Activated T-helper 1 cell treated with anti-CD3 and anti-CD28 coated beads, Interleukin-2, amount 50 U/mL, for 16 hours (primary cell): ENCODE results near the gene XKR8.

Experiments
- DNase-seq, 2 donors: peaks; one replicate each; pipeline ENCODE4 v3.0.0-alpha.2; 2020; ENCODE audit warnings: low read depth in 1 of 2, low spot score in 1 of 2

Gene XKR8

GRCh38 chr1:27954186-27954585 lies 5.6 kb upstream of the XKR8 start:
- no peak for DNase-seq

- DNase-seq: no peak
Observed at GRCh38 chr1:27955076-27955475, 4.7 kb upstream of the XKR8 start.

GRCh38 chr1:27956761-27957160 lies 3.0 kb upstream of the XKR8 start:
- no peak for DNase-seq

- DNase-seq: no peak
Observed at GRCh38 chr1:27957655-27958054, 2.1 kb upstream of the XKR8 start.

- no peak for DNase-seq
Observed at GRCh38 chr1:27958513-27958912, 1.3 kb upstream of the XKR8 start.

- no peak for DNase-seq
Observed at GRCh38 chr1:27960762-27961645, 1.2 kb downstream of the XKR8 start.

GRCh38 chr1:27961646-27962221 lies 2.0 kb downstream of the XKR8 start:
- DNase-seq: no peak

GRCh38 chr1:27963393-27963792 lies 3.6 kb downstream of the XKR8 start:
- DNase-seq: no peak

GRCh38 chr1:27966402-27967105 lies 6.8 kb downstream of the XKR8 start:
- no peak for DNase-seq

- no peak for DNase-seq
Observed at GRCh38 chr1:27967106-27967883, 7.5 kb downstream of the XKR8 start.

GRCh38 chr1:27967884-27968466 lies 8.2 kb downstream of the XKR8 start:
- no peak for DNase-seq

- DNase-seq: no peak
Observed at GRCh38 chr1:27968692-27969091, 8.9 kb downstream of the XKR8 start.

- no peak for DNase-seq
Observed at GRCh38 chr1:27970401-27970800, 10.6 kb downstream of the XKR8 start.

GRCh38 chr1:27971674-27972073 lies 11.9 kb downstream of the XKR8 start:
- no peak for DNase-seq

GRCh38 chr1:27972141-27972540 lies 12.4 kb downstream of the XKR8 start:
- no peak for DNase-seq

GRCh38 chr1:27973771-27974416 lies 14.1 kb downstream of the XKR8 start:
- no peak for DNase-seq

GRCh38 chr1:27974417-27974781 lies 14.6 kb downstream of the XKR8 start:
- no peak for DNase-seq

- no peak for DNase-seq
Observed at GRCh38 chr1:27979151-27979858, 19.5 kb downstream of the XKR8 start.

GRCh38 chr1:27979859-27980201 lies 20.1 kb downstream of the XKR8 start:
- DNase-seq: no peak

GRCh38 chr1:27980216-27980845 lies 20.6 kb downstream of the XKR8 start:
- DNase-seq: no peak
